ENCODE data around the gene WAS. TPM values are rescaled to one million over a fixed set of nuclear protein-coding genes. Genes with fewer than 3 reads are reported as not detected.

The WAS gene
- total and polyA plus RNA-seq, 2 of the 8 experiments (the other 6 are each of a cell fraction or from before 2014, with no cell fraction given) = 0.63 to 0.65 TPM

DNA sequence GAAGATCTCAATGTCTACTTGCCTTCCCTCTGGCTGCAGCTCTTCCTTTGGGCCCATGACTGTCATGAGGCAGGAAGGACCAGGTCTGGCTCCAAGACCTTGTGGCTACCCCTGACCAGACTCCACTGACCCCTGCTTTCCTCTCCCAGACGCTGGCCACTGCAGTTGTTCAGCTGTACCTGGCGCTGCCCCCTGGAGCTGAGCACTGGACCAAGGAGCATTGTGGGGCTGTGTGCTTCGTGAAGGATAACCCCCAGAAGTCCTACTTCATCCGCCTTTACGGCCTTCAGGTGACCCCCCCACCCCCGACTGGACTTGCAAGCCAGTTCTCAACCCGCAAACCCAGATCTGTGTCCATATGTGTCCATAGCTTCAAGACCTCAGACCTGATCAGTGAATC is 535 bp downstream of the WAS start:
- 92% methylated on average over 4 of the region's 7 CpGs; no CpG with 5 or more reads in 1 of the 2 experiments for WGBS, 2 experiments (ENCODE audit: extremely low coverage in 1 of 2, insufficient coverage in 1 of 2, insufficient read length in 1 of 2, insufficient replicate concordance in 2 of 2, low coverage in 1 of 2, low lambda C conversion rate in 2 of 2, missing lambda C conversion rate in 1 of 2)
- Histone ChIP-seq H2BK120ac (replicated peaks; ENCODE audit: low read depth, low read length) (no peak overlapping the region), H2AFZ (ENCODE audit: low read length) (no peak overlapping the region), H2BK20ac (ENCODE audit: low read length) (no peak overlapping the region), H3K14ac (ENCODE audit: insufficient read length) (no peak overlapping the region), H3K56ac (replicated peaks; ENCODE audit: insufficient read length, low read depth, low read length) (no peak overlapping the region), H3K9ac (replicated peaks in 1 of 4; ENCODE audit: extremely low read depth in 1 of 4, low read depth in 3 of 4, low read length in 3 of 4) (no peak overlapping the region), H2BK5ac (ENCODE audit: low read depth, low read length) (no peak overlapping the region), H3K4ac (replicated peaks; ENCODE audit: insufficient read length, low read depth, low read length) (no peak overlapping the region), H3K4me2 (ENCODE audit: insufficient read depth in 1 of 2, low read depth in 2 of 2, low read length in 2 of 2) (no peak overlapping the region), H4K8ac (ENCODE audit: extremely low read depth, insufficient read depth, low read length) (no peak overlapping the region), H3K4me1 (replicated peaks in 1 of 4; ENCODE audit: control insufficient read depth in 3 of 4, insufficient read depth in 4 of 4, low read length in 3 of 4) (0 out of 7 replicates have a peak, but pooled peaks cover 0 to 1% (median 0%) of the 10 kb centered on the region in 4 experiments), H3K23ac (ENCODE audit: insufficient read length) (no peak overlapping the region), H3K27me3 (replicated peaks in 1 of 4; ENCODE audit: control insufficient read depth in 3 of 4, extremely low read depth in 1 of 4, insufficient read depth in 3 of 4, low read length in 3 of 4) (no peaks in the 10 kb centered on the region), H4K91ac (replicated peaks; ENCODE audit: insufficient read length, low read length) (no peak overlapping the region), H2AK5ac (ENCODE audit: low read depth, low read length) (no peak overlapping the region), H3K9me3 (ENCODE audit: insufficient read depth in 2 of 2, low read depth in 1 of 2, low read length in 1 of 2) (no peaks in the 10 kb centered on the region), H2BK15ac (ENCODE audit: low read length) (no peak overlapping the region), H3K27ac (ENCODE audit: low read depth, low read length) (no peak overlapping the region), H2BK12ac (ENCODE audit: low read depth, low read length) (no peak overlapping the region), H3K23me2 (ENCODE audit: low read depth, low read length) (no peaks in the 10 kb centered on the region; the same call in 1 of the 2 replicates), H3K36me3 (ENCODE audit: control insufficient read depth in 2 of 4, insufficient read depth in 4 of 4, low read length in 3 of 4) (no peaks in the 10 kb centered on the region), H4K20me1 (replicated peaks in 1 of 2; ENCODE audit: control insufficient read depth in 1 of 2, insufficient read depth in 2 of 2, low read length in 2 of 2) (no peaks in the 10 kb centered on the region), H3K18ac (ENCODE audit: extremely low read depth, low read length) (no peak overlapping the region), H3K79me1 (ENCODE audit: low read depth, low read length) (no peaks in the 10 kb centered on the region), H4K5ac (ENCODE audit: insufficient read length, low read depth, low read length) (no peak overlapping the region), H3K79me2 (ENCODE audit: control insufficient read depth in 1 of 2, insufficient read depth in 2 of 2, low read length in 2 of 2) (no peaks in the 10 kb centered on the region), H3K4me3 (ENCODE audit: extremely low read depth in 1 of 4, insufficient read depth in 2 of 4, low read depth in 3 of 4, low read length in 4 of 4) (no peak overlapping the region)
- ChIA-PET CTCF (ENCODE audit: partially characterized antibody) (no interaction called here), POLR2A (ENCODE audit: partially characterized antibody) (interaction anchor here (0.9 kb wide), 1 partner anchor 25 kb away, joined by 3 read pairs; no protein-coding TSS in a partner anchor)
- TF ChIP-seq POLR2A (IDR thresholded peaks at IDR 0.05; ENCODE audit: control extremely low read depth in 1 of 2, low read depth in 2 of 2, low read length in 2 of 2) (no peak), SUZ12 (IDR thresholded peaks at IDR 0.05; ENCODE audit: low read length) (no peak), KDM4A (IDR thresholded peaks at IDR 0.05; ENCODE audit: low read depth, low read length, severe bottlenecking) (no peak), RAD21 (IDR thresholded peaks at IDR 0.05 in 1 of 2, conservative IDR thresholded peaks at IDR 0.05 in 1 of 2; ENCODE audit: low read depth in 2 of 2, low read length in 2 of 2) (no peak), NRF1 (IDR thresholded peaks at IDR 0.05; ENCODE audit: low read depth, low read length) (no peak), E2F6 (IDR thresholded peaks at IDR 0.05) (no peak), SRF (IDR thresholded peaks at IDR 0.05; ENCODE audit: low read depth, low read length) (no peak), CTBP2 (IDR thresholded peaks at IDR 0.05; ENCODE audit: borderline replicate concordance, insufficient read depth, insufficient read length, low read length) (no peak)
- no peak for FAIRE-seq
- no peak for DNase-seq (ENCODE audit: low read depth in 1 of 2, low spot score in 2 of 2)

Measured in H1 (cell line).